CD4-positive, alpha-beta T cell treated with Interferon gamma for 1 hour (primary cell): ENCODE results near the gene EFCAB13.

Source experiments
- DNase-seq: peaks from one replicate; pipeline ENCODE4 v3.0.0-alpha.2; 2020

EFCAB13 gene

GRCh38 chr17:47295037-47295873 lies 28.5 kb upstream of the EFCAB13 start:
- no peak for DNase-seq

GRCh38 chr17:47295874-47296255 lies 27.9 kb upstream of the EFCAB13 start:
- no peak for DNase-seq

GRCh38 chr17:47297661-47298400 lies 25.9 kb upstream of the EFCAB13 start:
- no peak for DNase-seq

GRCh38 chr17:47298712-47299111 lies 25.0 kb upstream of the EFCAB13 start:
- no peak for DNase-seq

- DNase-seq: no peak
These were observed 24.4 kb upstream of the EFCAB13 start for GRCh38 chr17:47299239-47299910.

GRCh38 chr17:47300718-47301117 lies 23.0 kb upstream of the EFCAB13 start:
- no peak for DNase-seq

GRCh38 chr17:47301161-47301560 lies 22.6 kb upstream of the EFCAB13 start:
- no peak for DNase-seq

GRCh38 chr17:47301831-47302230 lies 21.9 kb upstream of the EFCAB13 start:
- DNase-seq: no peak

- no peak for DNase-seq
These were observed 19.6 kb upstream of the EFCAB13 start for GRCh38 chr17:47304186-47304585.

GRCh38 chr17:47305302-47305923 lies 18.3 kb upstream of the EFCAB13 start:
- no peak for DNase-seq

GRCh38 chr17:47310186-47310733 lies 13.5 kb upstream of the EFCAB13 start:
- no peak for DNase-seq

- DNase-seq: no peak
These were observed 12.3 kb upstream of the EFCAB13 start for GRCh38 chr17:47311420-47311819.

- DNase-seq: peak; percentile 20
These were observed 8.1 kb upstream of the EFCAB13 start for GRCh38 chr17:47315451-47316266.

- no peak for DNase-seq
These were observed 7.4 kb upstream of the EFCAB13 start for GRCh38 chr17:47316311-47316710.

GRCh38 chr17:47317119-47317518 lies 6.6 kb upstream of the EFCAB13 start:
- DNase-seq: no peak

GRCh38 chr17:47318197-47318918 lies 5.4 kb upstream of the EFCAB13 start:
- DNase-seq: no peak

- no peak for DNase-seq
These were observed 2.8 kb upstream of the EFCAB13 start for GRCh38 chr17:47320879-47321502.

- DNase-seq: peak; percentile 69
These were observed 667 bp downstream of the EFCAB13 start for GRCh38 chr17:47324224-47325020.

GRCh38 chr17:47325176-47325575 lies 1.4 kb downstream of the EFCAB13 start:
- DNase-seq: no peak

GRCh38 chr17:47330548-47330947 lies 6.8 kb downstream of the EFCAB13 start:
- no peak for DNase-seq
